ENCODE data around the gene SEMA3E. TPM values are rescaled to one million over a fixed set of nuclear protein-coding genes. Genes with fewer than 3 reads are reported as not detected.

The SEMA3E gene
- total and polyA plus RNA-seq, 10 of the 15 experiments (the other 5 are each of a cell fraction or from before 2014, with no cell fraction given): 0.08 to 2.0 (median 0.82) TPM

DNA sequence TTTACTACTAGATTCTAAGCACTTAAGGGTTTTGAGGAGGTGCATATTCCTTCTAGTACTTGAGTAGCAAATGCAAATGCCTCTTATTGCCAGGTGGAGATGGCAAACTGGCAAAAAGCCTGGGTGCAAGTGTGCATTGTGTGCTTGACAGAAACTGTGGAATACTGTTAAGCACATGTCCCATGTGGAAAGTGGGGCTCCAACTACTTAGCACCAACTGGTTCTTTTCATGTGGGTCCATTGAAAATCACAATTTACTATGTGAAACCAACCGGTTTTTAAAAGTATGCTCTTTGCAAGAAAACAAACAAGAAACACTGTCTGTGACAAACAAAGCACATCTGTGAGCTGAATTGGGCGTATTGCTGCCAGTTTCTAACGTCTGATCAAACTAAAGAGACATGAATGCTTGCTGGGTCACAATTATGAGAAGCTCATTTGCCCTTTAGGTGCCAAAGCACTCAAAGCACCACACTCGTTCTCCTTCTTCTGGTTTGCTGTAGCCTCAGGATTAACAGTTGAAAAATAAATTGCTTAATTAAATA, 197.4 kb downstream of the SEMA3E start:
- ChIA-PET CTCF (no interaction called here), RAD21 (ENCODE audit: unreplicated experiment) (no interaction called here), POLR2A (no interaction called here), SMC1A (ENCODE audit: uncharacterized antibody, unreplicated experiment) (no interaction called here)
- intact Hi-C loops (cut with micrococcal nuclease; ENCODE audit: unreplicated experiment) (no loop called here), in situ Hi-C loops (cut with MboI) (no loop called here)
- ATAC-seq (no peak), DNase-seq (ENCODE audit: low read depth, low spot score) (no peak), FAIRE-seq (no peak)
- Histone ChIP-seq H3K9me3 (replicated peaks; ENCODE audit: control insufficient read depth, insufficient read depth, low read length) (no peaks in the 10 kb centered on the region), H3K9ac (ENCODE audit: control insufficient read depth, insufficient read depth, low read length) (no peak overlapping the region), H4K20me1 (ENCODE audit: control insufficient read depth, insufficient read depth) (no peaks in the 10 kb centered on the region), H3K36me3 (ENCODE audit: control insufficient read depth in 2 of 2, insufficient read depth in 2 of 2, low read length in 1 of 2) (no peaks in the 10 kb centered on the region), H3K27me3 (replicated peaks in 1 of 2; ENCODE audit: control insufficient read depth in 2 of 2, insufficient read depth in 2 of 2, low read length in 1 of 2) (no peaks in the 10 kb centered on the region), H2AFZ (ENCODE audit: control insufficient read depth, low read depth, low read length) (peak overlapping the region; percentile 34; the same call in 1 of the 2 replicates), H3K4me3 (no peak overlapping the region), H3K79me2 (ENCODE audit: control insufficient read depth, insufficient read depth, low read length) (no peaks in the 10 kb centered on the region), H3K4me2 (ENCODE audit: control insufficient read depth, insufficient read depth) (no peak overlapping the region), H3K27ac (ENCODE audit: control insufficient read depth, insufficient read depth) (no peak overlapping the region), H3K4me1 (ENCODE audit: control insufficient read depth, insufficient read depth, low read length) (no peaks in the 10 kb centered on the region)
- TF ChIP-seq SUPT20H (IDR thresholded peaks at IDR 0.05; ENCODE audit: borderline replicate concordance, control insufficient read depth, low read depth, low read length) (no peak), POLR2A (IDR thresholded peaks at IDR 0.05; ENCODE audit: low read depth, low read length) (no peak), ESRRA (IDR thresholded peaks at IDR 0.05; ENCODE audit: low read length) (no peak), SREBF1 (IDR thresholded peaks at IDR 0.05; ENCODE audit: low read length) (no peak), RUNX3 (IDR thresholded peaks at IDR 0.05; ENCODE audit: low read length) (no peak), BCL11A (IDR thresholded peaks at IDR 0.05; ENCODE audit: low read depth, low read length) (no peak), MTA2 (IDR thresholded peaks at IDR 0.05; ENCODE audit: low read depth) (no peak), JUND (IDR thresholded peaks at IDR 0.05; ENCODE audit: low read depth, low read length) (no peak), PML (IDR thresholded peaks at IDR 0.05; ENCODE audit: low read length) (no peak), RCOR1 (conservative IDR thresholded peaks at IDR 0.05; ENCODE audit: low read depth, low read length) (no peak), JUNB (IDR thresholded peaks at IDR 0.05) (no peak), YY1 (IDR thresholded peaks at IDR 0.05; ENCODE audit: low read depth, low read length) (no peak), HDAC2 (IDR thresholded peaks at IDR 0.05) (no peak), ZNF217 (IDR thresholded peaks at IDR 0.05) (no peak), NR2F1 (conservative IDR thresholded peaks at IDR 0.05) (no peak), ZZZ3 (IDR thresholded peaks at IDR 0.05; ENCODE audit: control insufficient read depth, insufficient read length, low read depth) (no peak), NBN (IDR thresholded peaks at IDR 0.05) (no peak)
- TF ChIP-seq, protein P1, sequence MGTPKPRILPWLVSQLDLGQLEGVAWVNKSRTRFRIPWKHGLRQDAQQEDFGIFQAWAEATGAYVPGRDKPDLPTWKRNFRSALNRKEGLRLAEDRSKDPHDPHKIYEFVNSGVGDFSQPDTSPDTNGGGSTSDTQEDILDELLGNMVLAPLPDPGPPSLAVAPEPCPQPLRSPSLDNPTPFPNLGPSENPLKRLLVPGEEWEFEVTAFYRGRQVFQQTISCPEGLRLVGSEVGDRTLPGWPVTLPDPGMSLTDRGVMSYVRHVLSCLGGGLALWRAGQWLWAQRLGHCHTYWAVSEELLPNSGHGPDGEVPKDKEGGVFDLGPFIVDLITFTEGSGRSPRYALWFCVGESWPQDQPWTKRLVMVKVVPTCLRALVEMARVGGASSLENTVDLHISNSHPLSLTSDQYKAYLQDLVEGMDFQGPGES (IDR thresholded peaks at IDR 0.05): no peak
- TF ChIP-seq, protein P2, sequence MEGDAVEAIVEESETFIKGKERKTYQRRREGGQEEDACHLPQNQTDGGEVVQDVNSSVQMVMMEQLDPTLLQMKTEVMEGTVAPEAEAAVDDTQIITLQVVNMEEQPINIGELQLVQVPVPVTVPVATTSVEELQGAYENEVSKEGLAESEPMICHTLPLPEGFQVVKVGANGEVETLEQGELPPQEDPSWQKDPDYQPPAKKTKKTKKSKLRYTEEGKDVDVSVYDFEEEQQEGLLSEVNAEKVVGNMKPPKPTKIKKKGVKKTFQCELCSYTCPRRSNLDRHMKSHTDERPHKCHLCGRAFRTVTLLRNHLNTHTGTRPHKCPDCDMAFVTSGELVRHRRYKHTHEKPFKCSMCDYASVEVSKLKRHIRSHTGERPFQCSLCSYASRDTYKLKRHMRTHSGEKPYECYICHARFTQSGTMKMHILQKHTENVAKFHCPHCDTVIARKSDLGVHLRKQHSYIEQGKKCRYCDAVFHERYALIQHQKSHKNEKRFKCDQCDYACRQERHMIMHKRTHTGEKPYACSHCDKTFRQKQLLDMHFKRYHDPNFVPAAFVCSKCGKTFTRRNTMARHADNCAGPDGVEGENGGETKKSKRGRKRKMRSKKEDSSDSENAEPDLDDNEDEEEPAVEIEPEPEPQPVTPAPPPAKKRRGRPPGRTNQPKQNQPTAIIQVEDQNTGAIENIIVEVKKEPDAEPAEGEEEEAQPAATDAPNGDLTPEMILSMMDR (IDR thresholded peaks at IDR 0.05 in 2 of 3, conservative IDR thresholded peaks at IDR 0.05 in 1 of 3; ENCODE audit: control insufficient read depth in 2 of 3, extremely low read depth in 1 of 3, insufficient read depth in 1 of 3, low read depth in 3 of 3, low read length in 3 of 3): no peak
- TF ChIP-seq, protein P3, sequence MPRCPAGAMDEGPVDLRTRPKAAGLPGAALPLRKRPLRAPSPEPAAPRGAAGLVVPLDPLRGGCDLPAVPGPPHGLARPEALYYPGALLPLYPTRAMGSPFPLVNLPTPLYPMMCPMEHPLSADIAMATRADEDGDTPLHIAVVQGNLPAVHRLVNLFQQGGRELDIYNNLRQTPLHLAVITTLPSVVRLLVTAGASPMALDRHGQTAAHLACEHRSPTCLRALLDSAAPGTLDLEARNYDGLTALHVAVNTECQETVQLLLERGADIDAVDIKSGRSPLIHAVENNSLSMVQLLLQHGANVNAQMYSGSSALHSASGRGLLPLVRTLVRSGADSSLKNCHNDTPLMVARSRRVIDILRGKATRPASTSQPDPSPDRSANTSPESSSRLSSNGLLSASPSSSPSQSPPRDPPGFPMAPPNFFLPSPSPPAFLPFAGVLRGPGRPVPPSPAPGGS (IDR thresholded peaks at IDR 0.05; ENCODE audit: borderline replicate concordance, insufficient read depth, low read depth, low read length, poor library complexity, severe bottlenecking): no peak
- BruUV-seq (replicated peaks): no TSS peak
- WGBS (ENCODE audit: insufficient coverage, insufficient replicate concordance, low lambda C conversion rate, missing lambda C conversion rate): 0% methylated on average over 4 of the region's 4 CpGs

All from GM12878 (cell line).